CD1c-positive myeloid dendritic cell (primary cell): ENCODE data around the gene PNMA5.
"Not testable (repeated sequence)": the region's sequence is repeated elsewhere in the genome, so short reads cannot be mapped to it uniquely, and the experiment has no call there.

Experiments
- DNase-seq: peaks from one replicate; pipeline ENCODE4 v3.0.0-alpha.2; 2016; ENCODE audit errors: extremely low spot score

PNMA5 gene

DNA sequence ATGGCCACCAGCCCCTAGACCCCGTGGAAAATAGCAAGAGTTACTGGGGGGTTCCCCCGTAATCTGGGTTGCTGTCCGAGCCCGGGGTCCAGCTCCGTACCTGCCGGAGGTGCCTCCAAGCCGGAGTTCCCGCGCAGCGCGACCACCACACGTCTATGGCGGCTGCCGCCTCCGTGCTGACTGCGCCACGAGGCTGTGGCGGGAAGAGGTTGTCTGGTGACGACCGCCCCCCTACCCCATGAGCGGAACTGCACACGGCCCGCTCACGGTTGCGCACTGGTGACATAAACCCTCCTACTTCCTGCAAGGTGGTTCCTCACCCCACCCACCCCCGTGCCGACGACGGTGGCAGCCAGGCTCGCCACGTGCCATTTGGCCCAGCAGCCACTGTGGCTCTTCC, at the start of gene PNMA5:
PNMA5 (minus strand) TSS at position 184 of the 400 bp plus-strand sequence. CDS start 2,518 bp downstream, outside the sequence.
- DNase-seq, result no peak

- DNase-seq, result peak; percentile 84
Observed at GRCh38 chrX:153032397-153033118, 38.6 kb upstream of the PNMA5 start.

GRCh38 chrX:153030801-153031200, 36.9 kb upstream of the PNMA5 start:
- DNase-seq, result no peak

DNA sequence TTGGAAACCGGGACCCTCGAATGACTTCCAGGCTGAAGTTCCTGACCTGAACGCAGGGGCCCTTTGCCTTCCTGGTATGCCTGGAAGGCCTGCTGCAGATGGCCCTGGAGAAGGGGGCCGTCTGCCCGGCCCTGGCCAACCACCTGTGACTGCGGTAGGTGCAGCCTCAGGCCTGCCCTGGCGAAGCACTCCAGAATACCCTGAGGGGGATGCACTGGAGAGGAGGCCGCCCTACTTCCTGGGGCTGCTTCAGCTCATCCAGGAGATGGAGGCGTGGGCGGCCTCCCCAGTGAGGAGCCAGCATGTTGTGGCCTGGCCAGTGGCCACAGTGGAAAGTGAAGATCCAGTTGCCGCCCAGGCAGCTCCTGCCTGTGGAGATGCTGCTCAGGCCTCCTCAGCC, 36.0 kb upstream of the PNMA5 start:
- DNase-seq, result no peak

DNA sequence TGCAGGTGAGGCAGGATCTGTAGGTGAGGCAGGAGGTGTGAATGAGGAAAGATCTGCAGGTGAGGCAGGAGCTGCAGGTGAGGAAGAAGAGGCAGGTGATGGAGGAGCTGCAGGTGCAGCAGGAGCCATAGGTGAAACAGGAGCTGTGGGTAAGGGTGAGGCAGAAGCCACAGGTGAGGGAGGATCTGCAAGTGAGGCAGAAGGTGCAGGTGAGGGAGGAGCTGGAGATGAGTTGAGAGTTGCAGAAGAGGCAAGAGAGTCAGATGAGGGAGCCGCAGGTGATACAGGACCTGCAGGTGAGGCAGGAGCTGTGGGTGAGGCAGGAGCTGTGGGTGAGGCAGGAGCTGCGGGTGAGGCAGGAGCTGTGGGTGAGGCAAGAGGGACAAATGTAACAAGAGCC, 35.2 kb upstream of the PNMA5 start:
- DNase-seq, result no peak

DNA sequence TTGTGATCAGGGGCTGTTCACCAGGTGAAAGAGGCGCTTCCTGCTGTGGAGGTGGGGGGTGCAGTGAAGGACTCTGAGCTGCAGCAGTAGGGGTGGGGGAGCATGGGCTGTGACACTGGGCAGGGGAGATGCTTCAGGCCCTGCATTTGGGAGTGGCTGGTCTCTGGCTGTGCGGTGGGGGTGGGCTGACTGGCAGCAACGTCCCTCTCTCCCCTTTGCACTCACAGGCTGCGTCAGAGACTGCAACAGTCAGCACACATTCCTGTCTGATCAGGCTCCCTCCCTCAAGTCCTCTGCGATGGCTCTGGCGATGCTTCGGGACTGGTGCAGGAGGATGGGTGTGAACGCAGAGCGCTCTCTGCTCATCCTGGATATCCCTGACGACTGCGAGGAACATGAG, 34.6 kb upstream of the PNMA5 start:
- DNase-seq, result not testable (repeated sequence)

DNA sequence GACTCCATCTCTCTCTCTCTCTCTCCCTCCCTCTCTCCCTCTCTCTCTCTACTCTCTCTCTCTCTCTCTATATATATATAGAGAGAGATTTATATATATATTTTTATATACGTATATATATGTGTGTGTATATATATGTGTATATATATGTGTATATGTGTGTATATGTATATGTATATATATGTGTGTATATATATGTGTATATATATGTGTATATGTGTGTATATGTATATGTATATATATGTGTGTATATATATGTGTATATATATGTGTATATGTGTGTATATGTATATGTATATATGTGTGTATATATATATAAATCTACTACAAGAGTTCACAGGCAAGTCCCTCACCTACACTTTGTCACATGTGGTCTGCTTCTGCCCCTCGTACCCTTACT, 32.6 kb upstream of the PNMA5 start:
- not testable (repeated sequence) for DNase-seq

DNA sequence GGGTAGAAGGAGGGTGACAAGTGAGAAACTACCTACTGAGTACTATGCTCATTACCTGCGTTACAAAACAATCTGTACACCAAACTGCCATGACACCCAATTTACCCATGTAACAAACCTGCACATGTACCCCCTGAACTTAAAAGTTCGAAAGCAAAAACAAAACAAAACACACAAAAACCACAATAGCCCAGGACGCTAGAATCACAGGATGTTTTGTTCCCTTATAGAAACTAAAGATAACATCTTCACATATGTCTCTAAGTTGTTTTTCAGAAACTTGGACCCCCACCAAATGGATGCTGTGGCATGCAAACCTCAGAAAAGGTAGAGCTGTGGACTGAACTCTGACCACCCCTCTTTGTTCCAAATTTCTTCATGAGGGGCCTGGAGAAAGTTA, 25.2 kb upstream of the PNMA5 start:
- no peak for DNase-seq

- DNase-seq, result not testable (repeated sequence)
Observed at GRCh38 chrX:153017174-153017573, 23.3 kb upstream of the PNMA5 start.

DNA sequence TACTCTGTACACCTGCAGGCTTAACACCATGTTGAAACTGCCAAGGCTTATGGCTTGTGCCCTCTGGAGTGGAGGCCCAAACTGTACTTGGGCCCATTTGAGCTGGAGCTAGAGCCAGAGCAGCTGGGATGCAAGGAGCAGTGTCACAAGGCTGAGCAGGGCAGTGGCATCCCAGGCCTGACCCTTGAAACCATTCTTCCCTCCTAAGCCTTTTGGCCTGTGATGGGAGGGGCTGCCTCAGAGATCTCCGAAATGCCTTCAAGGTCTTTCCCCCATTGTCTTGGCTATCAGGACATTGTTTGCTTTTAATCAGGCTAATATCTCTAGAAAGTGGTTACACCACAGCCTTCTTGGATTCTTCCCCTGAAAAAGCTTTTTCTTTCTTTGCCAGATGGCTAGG, 10.9 kb upstream of the PNMA5 start:
- no peak for DNase-seq

DNA sequence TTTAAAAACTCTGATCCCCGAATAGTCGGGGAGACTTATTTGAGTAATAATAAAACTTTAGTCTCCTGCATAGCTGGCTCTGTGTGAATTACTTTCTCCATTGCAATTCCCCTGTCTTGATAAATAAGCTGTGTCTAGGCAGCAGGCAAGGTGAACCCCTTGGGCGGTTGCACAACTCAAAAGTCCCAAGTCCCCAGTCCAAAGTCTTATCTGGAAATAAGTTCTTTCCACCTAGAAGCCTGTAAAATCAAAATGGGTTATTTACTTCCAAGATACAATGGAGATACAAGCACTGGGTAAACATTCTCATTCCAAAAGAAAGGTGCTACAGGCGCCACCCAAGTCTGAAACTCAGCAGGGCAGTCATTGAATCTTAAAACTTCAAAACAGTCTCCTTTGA, 10.1 kb upstream of the PNMA5 start:
- no peak for DNase-seq

- not testable (repeated sequence) for DNase-seq
Observed at GRCh38 chrX:153002182-153002581, 8.3 kb upstream of the PNMA5 start.

DNA sequence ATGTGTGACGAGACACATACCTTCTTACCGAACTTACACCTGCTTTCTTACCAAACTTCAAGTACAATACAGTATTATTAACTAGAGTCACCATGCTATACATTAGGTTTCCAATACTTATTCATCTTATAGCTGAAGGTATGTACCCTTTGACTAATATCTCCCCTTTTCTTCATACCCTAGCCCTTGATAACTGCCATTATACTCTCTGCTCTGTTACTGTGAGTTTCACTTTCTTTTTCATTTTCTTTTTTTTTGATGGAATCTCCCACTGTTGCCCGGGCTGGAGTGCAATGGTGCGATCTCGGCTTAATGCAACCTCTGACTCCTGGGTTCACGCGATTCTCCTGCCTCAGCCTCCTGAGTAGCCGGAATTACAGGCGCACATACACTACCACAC, 3.4 kb upstream of the PNMA5 start:
- DNase-seq, result no peak

DNA sequence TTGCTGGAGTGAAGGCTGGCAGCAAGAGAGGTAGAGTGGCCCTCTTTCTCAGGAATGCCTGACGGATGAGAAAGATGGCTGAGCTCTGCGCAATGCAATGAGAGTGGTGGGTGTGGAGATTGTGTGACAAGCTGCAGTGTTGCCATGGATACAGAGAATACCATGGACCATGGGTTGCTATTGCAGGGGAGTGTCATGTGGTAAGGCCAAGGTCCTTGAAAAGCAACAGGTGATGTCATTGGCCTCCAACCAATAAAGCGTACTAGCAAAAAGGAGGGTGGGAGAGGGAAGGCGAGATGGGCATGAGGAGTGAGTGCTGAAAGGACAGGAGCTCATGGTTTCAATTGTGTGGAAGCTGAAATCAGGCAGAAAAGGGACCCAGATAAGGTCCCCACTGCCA, 1.8 kb downstream of the PNMA5 start:
- DNase-seq, result no peak

DNA sequence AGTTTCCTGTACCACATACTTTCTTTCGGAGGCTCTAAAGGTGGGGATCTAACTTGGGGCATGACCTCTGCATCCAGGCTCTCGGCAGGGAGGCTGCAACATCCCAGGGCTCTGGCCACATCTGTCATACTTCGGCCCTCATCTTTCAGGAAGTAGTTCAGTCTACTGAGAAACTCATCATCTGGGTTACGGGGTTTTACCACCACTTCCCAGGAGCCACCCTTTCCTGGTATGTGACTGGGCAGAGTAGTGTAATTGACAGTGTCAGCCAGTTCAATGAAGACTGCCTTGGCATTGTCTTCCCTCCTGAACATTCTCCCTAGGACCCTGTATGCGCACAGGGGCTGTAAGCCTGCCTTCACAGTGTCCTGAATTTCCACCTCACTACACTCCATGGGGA, 2.8 kb downstream of the PNMA5 start:
- DNase-seq, result peak; percentile 2

GRCh38 chrX:152989292-152989658, 4.6 kb downstream of the PNMA5 start:
- DNase-seq, result peak; percentile 1

- peak; percentile 11 for DNase-seq
Observed at GRCh38 chrX:152988536-152989291, 5.2 kb downstream of the PNMA5 start.

DNA sequence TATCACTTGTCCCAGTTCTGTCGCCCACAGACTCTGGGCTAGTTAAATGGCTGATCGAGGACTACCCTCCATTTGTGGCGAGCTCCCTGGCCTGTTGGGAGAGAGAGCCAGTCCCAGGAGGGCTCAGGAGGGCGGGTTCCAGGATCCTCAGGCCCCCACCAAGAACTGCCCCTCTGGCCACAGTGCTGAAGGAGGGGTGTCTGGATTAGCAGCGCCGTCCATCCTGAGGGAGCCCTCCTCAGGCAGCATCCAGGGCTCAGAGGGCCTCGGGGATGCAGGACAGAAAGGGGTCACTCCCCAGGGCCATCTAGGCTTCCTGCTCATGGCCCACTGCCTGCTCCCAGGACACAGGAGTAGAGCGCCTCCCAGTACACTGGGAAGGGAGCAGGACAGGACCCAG, 6.1 kb downstream of the PNMA5 start:
- DNase-seq, result no peak

GRCh38 chrX:152987156-152987555, 6.8 kb downstream of the PNMA5 start:
- not testable (repeated sequence) for DNase-seq

DNA sequence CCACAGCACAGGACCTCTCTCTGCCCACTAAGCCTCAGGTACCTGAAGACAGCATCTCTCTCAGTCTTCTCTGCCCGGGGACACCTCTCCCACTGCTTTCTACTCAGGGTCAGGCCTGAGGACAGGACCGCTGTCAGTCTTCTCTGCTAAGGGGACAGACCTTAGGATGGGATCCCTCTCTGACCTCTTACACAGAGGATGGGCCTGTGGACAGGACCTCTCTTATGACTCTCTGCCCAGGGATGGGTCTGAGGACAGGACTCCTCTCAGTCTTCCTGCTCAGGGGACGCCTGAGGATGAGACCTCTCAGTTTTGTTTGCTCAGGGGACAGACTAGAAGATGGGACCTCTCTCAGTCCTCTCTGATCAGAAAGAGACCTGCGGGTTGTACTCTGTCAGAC, 8.5 kb downstream of the PNMA5 start:
- DNase-seq, result not testable (repeated sequence)

GRCh38 chrX:152968193-152968592, 25.7 kb downstream of the PNMA5 start:
- no peak for DNase-seq

GRCh38 chrX:152960115-152960514, 33.8 kb downstream of the PNMA5 start:
- no peak for DNase-seq

GRCh38 chrX:152959626-152960025, 34.3 kb downstream of the PNMA5 start:
- DNase-seq, result no peak
